ENCODE results near the gene GAMT.

- TF ChIP-seq POLR2AphosphoS5 (IDR thresholded peaks at IDR 0.05; ENCODE audit: borderline replicate concordance, low read depth, low read length) (no peak), EZH2 (IDR thresholded peaks at IDR 0.05) (no peak), FOXP2 (optimal IDR thresholded peaks at IDR 0.05; ENCODE audit: control extremely low read depth, extremely low read length, insufficient read depth) (no peak)
Observed at GRCh38 chr19:1373042-1373533, 28.3 kb downstream of the GAMT start.

All from SK-N-MC (cell line).